ENCODE results near the gene PPP6R2.

Gene PPP6R2

GRCh38 chr22:50316114-50317065 is 26.7 kb upstream of the PPP6R2 start:
- Histone ChIP-seq H3K36me3 (ENCODE audit: control insufficient read depth in 2 of 2, insufficient read depth in 1 of 2, low read length in 2 of 2) (no peaks in the 10 kb centered on the region), H3K4me3 (ENCODE audit: low read depth, low read length) (no peak overlapping the region), H3K4me1 (ENCODE audit: control insufficient read depth, insufficient read depth, low read length) (no peaks in the 10 kb centered on the region), H3K27ac (ENCODE audit: extremely low read depth, low read depth, low read length) (no peak overlapping the region), H3K9me3 (ENCODE audit: control insufficient read depth, insufficient read depth, low read depth, low read length) (no peaks in the 10 kb centered on the region)
- ChIA-PET POLR2A (interaction anchor here (0.5 to 2.2 kb wide), 3 partner anchors 9 to 46 kb away, joined by 3 to 11 read pairs (median 3); partner anchors contain the start of genes MAPK11 and PLXNB2), CTCF (interaction anchor here (1.2 to 2.2 kb wide), 3 partner anchors 9 to 26 kb away, joined by 4 to 10 read pairs (median 5); partner anchors contain the start of gene DENND6B)
- TF ChIP-seq PATZ1 (tag by site-specific recombination; IDR thresholded peaks at IDR 0.05) (no peak), IKZF3 (tag by site-specific recombination; IDR thresholded peaks at IDR 0.05) (no peak), ZFP37 (tag by site-specific recombination; IDR thresholded peaks at IDR 0.05) (no peak), ZNF704 (tag by site-specific recombination; IDR thresholded peaks at IDR 0.05) (no peak), ZNF10 (tag by site-specific recombination; IDR thresholded peaks at IDR 0.05) (no peak), ZNF311 (tag by site-specific recombination; IDR thresholded peaks at IDR 0.05; ENCODE audit: borderline replicate concordance) (no peak), ZNF266 (tag by site-specific recombination; IDR thresholded peaks at IDR 0.05; ENCODE audit: low read depth) (no peak)
- TF ChIP-seq, protein P1, sequence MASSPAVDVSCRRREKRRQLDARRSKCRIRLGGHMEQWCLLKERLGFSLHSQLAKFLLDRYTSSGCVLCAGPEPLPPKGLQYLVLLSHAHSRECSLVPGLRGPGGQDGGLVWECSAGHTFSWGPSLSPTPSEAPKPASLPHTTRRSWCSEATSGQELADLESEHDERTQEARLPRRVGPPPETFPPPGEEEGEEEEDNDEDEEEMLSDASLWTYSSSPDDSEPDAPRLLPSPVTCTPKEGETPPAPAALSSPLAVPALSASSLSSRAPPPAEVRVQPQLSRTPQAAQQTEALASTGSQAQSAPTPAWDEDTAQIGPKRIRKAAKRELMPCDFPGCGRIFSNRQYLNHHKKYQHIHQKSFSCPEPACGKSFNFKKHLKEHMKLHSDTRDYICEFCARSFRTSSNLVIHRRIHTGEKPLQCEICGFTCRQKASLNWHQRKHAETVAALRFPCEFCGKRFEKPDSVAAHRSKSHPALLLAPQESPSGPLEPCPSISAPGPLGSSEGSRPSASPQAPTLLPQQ (tag by site-specific recombination; IDR thresholded peaks at IDR 0.05), result no peak
- TF ChIP-seq, protein P2, sequence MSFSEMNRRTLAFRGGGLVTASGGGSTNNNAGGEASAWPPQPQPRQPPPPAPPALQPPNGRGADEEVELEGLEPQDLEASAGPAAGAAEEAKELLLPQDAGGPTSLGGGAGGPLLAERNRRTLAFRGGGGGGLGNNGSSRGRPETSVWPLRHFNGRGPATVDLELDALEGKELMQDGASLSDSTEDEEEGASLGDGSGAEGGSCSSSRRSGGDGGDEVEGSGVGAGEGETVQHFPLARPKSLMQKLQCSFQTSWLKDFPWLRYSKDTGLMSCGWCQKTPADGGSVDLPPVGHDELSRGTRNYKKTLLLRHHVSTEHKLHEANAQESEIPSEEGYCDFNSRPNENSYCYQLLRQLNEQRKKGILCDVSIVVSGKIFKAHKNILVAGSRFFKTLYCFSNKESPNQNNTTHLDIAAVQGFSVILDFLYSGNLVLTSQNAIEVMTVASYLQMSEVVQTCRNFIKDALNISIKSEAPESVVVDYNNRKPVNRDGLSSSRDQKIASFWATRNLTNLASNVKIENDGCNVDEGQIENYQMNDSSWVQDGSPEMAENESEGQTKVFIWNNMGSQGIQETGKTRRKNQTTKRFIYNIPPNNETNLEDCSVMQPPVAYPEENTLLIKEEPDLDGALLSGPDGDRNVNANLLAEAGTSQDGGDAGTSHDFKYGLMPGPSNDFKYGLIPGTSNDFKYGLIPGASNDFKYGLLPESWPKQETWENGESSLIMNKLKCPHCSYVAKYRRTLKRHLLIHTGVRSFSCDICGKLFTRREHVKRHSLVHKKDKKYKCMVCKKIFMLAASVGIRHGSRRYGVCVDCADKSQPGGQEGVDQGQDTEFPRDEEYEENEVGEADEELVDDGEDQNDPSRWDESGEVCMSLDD (tag by site-specific recombination; IDR thresholded peaks at IDR 0.05), result no peak

- H3K4me1 ChIP-seq (ENCODE audit: control insufficient read depth, insufficient read depth, low read length), result no peaks in the 10 kb centered on the region
- ChIA-PET CTCF (interaction anchor here (1.2 to 1.5 kb wide), 3 partner anchors 9 to 41 kb away, joined by 3 to 5 read pairs (median 4); partner anchors contain the start of gene DENND6B), POLR2A (interaction anchor here (0.5 to 2.2 kb wide), 2 partner anchors 10 to 47 kb away, joined by 3 to 11 read pairs; partner anchors contain the start of genes MAPK11 and PLXNB2)
- no peaks in the 10 kb centered on the region for H3K9me3 ChIP-seq (ENCODE audit: control insufficient read depth, insufficient read depth, low read depth, low read length)
- H3K27ac ChIP-seq (ENCODE audit: extremely low read depth, low read depth, low read length), result no peak overlapping the region
- TF ChIP-seq GLIS2 (tag by site-specific recombination; IDR thresholded peaks at IDR 0.05) (0 out of 2 replicates have a peak, but pooled peaks have one; percentile 8), PATZ1 (tag by site-specific recombination; IDR thresholded peaks at IDR 0.05) (peak; percentile 32; the same call in 1 of the 2 replicates), ZEB2 (tag by site-specific recombination; IDR thresholded peaks at IDR 0.05) (no peak), IKZF3 (tag by site-specific recombination; IDR thresholded peaks at IDR 0.05) (no peak)
- TF ChIP-seq, protein P3, sequence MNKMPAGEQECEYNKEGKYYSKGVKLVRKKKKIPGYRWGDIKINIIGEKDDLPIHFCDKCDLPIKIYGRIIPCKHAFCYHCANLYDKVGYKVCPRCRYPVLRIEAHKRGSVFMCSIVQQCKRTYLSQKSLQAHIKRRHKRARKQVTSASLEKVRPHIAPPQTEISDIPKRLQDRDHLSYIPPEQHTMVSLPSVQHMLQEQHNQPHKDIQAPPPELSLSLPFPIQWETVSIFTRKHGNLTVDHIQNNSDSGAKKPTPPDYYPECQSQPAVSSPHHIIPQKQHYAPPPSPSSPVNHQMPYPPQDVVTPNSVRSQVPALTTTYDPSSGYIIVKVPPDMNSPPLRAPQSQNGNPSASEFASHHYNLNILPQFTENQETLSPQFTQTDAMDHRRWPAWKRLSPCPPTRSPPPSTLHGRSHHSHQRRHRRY (tag by site-specific recombination; IDR thresholded peaks at IDR 0.05), result no peak
- TF ChIP-seq, protein P4, sequence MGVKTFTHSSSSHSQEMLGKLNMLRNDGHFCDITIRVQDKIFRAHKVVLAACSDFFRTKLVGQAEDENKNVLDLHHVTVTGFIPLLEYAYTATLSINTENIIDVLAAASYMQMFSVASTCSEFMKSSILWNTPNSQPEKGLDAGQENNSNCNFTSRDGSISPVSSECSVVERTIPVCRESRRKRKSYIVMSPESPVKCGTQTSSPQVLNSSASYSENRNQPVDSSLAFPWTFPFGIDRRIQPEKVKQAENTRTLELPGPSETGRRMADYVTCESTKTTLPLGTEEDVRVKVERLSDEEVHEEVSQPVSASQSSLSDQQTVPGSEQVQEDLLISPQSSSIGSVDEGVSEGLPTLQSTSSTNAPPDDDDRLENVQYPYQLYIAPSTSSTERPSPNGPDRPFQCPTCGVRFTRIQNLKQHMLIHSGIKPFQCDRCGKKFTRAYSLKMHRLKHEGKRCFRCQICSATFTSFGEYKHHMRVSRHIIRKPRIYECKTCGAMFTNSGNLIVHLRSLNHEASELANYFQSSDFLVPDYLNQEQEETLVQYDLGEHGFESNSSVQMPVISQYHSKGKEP (tag by site-specific recombination; IDR thresholded peaks at IDR 0.05), result no peak
- H3K36me3 ChIP-seq (ENCODE audit: control insufficient read depth in 2 of 2, insufficient read depth in 1 of 2, low read length in 2 of 2), result no peaks in the 10 kb centered on the region
- H3K4me3 ChIP-seq (ENCODE audit: low read depth, low read length), result no peak overlapping the region
These were observed 25.9 kb upstream of the PPP6R2 start for GRCh38 chr22:50317178-50317577.
